GM19452 (cell line): Measurements from ENCODE around the gene LRRC49.

ENCODE experiments used
- ATAC-seq: cut with Tn5 transposase; IDR thresholded peaks from one replicate; pipeline ENCODE4 v1.9.1; 2021; ENCODE audit not compliant: unreplicated experiment

LRRC49 gene

GRCh38 chr15:71048913-71049675 is 156.5 kb downstream of the LRRC49 start:
- ATAC-seq, result no peak

GRCh38 chr15:71049706-71050422 is 157.2 kb downstream of the LRRC49 start:
- ATAC-seq, result no peak

GRCh38 chr15:71050461-71050860 is 157.8 kb downstream of the LRRC49 start:
- no peak for ATAC-seq

- ATAC-seq, result no peak
Observed at GRCh38 chr15:71051539-71051938, 158.9 kb downstream of the LRRC49 start.

GRCh38 chr15:71052356-71052755 is 159.7 kb downstream of the LRRC49 start:
- no peak for ATAC-seq

- no peak for ATAC-seq
Observed at GRCh38 chr15:71054286-71054952, 161.8 kb downstream of the LRRC49 start.

- no peak for ATAC-seq
Observed at GRCh38 chr15:71055461-71055860, 162.8 kb downstream of the LRRC49 start.

DNA sequence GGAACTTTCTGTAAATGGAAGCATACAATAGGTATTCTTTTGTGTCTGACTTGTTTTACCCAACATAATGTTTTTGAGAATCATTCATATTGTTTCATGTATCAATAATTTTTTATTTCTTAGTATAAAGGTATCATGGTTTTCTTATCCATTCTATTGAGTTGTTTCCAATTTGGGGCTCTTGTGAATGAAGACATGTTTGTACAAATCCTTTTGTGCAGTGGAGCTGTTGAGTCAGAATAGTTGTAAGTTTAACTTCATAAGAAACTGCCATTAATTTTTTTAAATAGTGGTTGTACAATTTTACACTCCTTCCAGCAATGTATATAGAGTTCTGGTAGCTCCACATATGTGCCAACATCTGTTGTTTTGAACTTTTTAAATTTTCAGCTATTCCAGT is 163.5 kb downstream of the LRRC49 start:
- no peak for ATAC-seq

GRCh38 chr15:71057143-71057542 is 164.5 kb downstream of the LRRC49 start:
- ATAC-seq, result no peak

DNA sequence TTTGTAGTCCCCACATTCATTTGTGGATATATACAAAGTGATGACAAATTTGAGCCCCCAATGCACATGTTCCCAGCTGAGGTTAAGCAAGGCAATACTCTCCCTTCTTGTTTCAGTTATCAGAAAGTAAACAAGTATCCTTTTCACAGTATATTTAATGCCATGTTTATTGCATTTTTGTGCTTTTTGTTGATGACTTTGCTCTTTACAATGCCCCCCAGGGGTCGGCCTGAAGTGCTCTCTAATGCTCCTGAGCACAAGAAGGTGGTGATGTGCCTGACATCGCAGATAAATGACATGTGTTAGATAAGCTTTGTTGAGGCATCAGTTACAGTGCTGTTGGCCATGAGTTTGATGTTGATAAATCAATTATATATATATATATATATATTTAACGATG is 165.0 kb downstream of the LRRC49 start:
- no peak for ATAC-seq

DNA sequence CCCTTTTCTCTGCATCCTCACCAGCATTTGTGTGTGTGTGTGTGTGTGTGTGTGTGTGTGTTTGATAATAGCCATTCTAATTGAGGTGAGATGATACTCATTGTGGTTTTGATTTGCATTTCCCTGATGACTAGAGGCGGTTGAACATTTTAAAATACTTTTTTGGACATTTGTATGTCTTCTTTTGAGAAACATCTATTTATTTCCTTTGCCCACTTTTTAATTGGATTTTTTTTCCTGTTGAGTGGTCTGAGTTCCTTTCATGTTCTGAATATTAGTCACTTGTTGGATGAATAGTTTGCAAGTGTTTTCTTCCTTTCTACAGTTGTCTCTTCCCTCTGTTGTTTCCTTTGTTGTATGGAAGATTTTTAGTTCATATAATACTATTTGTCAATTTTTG is 168.4 kb downstream of the LRRC49 start:
- no peak for ATAC-seq

GRCh38 chr15:71066983-71067382 is 174.4 kb downstream of the LRRC49 start:
- no peak for ATAC-seq

DNA sequence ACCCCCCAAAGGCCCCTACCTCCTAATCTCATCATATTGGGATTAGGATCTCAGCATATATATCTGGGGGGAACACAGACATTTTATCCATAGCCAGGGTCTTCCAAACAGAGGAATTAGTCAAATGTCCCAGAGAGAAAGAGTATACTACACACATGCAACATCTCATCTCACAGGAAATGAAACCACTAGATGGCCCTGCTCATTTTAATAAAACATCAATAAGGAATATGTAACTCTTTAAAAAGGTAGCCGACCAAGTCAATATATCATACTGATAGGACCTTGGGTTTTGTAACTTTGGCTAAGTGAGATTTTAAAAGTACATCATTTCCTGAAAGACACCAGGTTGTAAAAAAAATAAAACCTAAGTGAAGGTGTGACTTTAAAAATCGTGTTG is 177.1 kb downstream of the LRRC49 start:
- ATAC-seq, result no peak

- ATAC-seq, result no peak
Observed at GRCh38 chr15:71071529-71071928, 178.9 kb downstream of the LRRC49 start.

GRCh38 chr15:71072423-71072822 is 179.8 kb downstream of the LRRC49 start:
- no peak for ATAC-seq

GRCh38 chr15:71078506-71079207 is 186.0 kb downstream of the LRRC49 start:
- no peak for ATAC-seq

DNA sequence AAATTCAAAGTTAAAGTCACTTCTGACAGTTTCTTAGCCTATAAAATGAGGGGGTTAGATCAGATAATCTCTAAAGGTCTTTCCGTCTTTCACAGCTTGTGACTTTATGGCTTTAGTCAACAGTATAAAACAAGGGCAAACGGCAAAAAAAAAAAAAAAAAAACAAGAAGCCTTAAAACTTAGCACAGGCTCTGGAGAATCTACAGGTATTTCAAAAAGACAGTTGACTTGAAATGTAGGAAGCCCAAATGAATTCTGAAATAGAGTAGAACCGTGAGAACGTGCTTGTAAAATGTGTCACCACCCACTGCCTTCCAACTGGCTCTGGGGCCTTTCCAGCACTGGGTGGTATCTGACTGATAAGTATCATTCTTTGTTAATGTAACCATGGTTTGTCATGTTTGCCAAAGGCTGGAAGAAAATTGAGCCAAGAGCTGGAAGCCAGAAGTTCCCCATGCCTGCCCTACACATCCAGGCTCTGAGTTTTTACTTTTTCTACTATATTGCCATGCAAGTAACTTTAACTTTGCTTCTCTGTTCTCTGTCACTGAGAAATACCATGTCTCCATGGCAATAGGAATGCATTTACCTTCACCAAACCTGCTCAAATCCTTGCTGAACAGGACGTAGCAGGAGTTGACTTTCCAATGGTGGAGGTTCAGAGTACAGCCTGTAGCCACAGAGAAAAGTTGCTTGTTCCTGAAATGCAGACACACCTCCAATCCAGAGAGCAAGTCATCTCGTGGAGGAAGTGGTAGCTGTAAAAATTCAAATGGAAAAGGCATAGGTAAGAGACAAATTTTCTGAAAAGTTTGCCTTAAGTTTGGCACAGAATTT is 186.8 kb downstream of the LRRC49 start:
- ATAC-seq, result no peak

GRCh38 chr15:71080166-71080565 is 187.5 kb downstream of the LRRC49 start:
- ATAC-seq, result no peak

DNA sequence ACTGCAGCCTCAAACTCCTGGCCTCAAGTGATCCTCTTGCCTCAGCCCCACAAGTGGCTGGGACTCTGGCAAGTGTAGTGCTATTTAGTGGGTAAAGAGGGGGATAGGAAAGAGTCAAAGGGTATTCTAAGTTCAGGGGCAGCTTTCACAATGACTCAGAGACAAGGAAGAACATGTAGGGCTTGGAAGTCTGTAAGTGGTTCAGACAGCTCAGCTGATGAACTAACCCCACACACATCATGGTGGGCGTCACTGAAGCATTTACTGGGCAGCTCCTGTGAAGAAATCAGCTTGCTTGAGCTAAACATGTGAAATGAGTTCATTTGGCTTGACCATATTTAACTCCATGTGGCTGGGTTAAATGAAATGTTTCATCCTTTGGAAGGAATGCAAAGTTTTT is 188.1 kb downstream of the LRRC49 start:
- no peak for ATAC-seq

DNA sequence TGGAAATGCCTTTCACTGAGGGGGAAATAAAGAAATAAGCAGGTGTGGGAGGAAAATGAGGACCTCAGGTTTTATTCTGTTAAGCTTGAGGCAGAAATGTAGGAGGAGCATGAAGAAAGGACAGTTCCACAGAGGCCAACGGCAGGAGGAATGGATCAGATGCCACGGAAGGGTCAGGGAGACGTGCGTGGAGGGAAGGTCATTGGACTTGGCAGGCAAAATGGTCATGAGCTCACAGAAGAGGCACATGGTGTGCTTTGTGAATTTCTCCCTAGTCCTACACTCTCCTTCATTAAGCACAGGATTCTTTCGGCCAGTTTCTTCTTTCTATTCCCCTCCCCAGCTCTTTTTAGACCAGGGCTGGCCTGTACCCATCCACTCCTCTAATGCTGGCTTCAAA is 190.2 kb downstream of the LRRC49 start:
- no peak for ATAC-seq

GRCh38 chr15:71083349-71083748 is 190.7 kb downstream of the LRRC49 start:
- no peak for ATAC-seq
